ENCODE measurements around the gene NBPF11. TPM values are rescaled to one million over a fixed set of nuclear protein-coding genes. Genes with fewer than 3 reads are reported as not detected.
A peak's percentile ranks its signal among the peaks of the same experiment; 100 is the strongest.
"Not testable (repeated sequence)": the region's sequence is repeated elsewhere in the genome, so short reads cannot be mapped to it uniquely, and the experiment has no call there.

Gene NBPF11
- polyA plus RNA-seq, 5 donors, result 24.6 to 41.0 (median 35.1) TPM

- DNase-seq, result not testable (repeated sequence)
These were observed 2.1 kb downstream of the NBPF11 start for GRCh38 chr1:148150014-148150413.

DNA sequence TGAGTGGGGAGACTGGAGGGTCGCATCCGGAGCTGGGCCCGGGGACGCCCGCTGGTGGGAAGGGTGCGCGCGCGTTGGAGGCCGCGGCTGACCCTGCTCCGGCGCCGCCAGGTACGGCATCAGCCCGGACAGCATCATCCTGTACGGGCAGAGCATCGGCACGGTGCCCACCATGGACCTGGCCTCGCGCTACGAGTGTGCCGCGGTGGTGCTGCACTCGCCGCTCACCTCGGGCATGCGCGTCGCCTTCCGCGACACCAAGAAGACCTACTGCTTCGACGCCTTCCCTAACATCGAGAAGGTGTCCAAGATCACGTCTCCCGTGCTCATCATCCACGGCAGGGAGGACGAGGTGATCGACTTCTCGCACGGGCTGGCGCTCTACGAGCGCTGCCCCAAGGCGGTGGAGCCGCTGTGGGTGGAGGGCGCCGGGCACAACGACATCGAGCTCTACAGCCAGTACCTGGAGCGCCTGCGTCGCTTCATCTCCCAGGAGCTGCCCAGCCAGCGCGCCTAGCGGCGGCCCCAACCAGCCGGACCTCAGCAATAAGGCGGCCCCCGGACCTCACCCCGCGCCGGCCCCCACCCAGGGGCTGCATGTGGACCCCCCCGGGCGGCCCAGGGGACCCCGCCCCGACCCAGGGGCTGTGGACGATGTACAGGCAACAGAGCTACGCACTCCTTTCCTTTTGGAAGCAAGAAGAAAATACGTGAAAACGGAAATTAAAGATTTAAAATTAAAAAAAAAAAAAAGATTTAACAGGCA lies 2.8 kb downstream of the NBPF11 start:
- DNase-seq, result not testable (repeated sequence)

GRCh38 chr1:148147052-148147838 lies 4.8 kb downstream of the NBPF11 start:
- DNase-seq, result not testable (repeated sequence)

DNA sequence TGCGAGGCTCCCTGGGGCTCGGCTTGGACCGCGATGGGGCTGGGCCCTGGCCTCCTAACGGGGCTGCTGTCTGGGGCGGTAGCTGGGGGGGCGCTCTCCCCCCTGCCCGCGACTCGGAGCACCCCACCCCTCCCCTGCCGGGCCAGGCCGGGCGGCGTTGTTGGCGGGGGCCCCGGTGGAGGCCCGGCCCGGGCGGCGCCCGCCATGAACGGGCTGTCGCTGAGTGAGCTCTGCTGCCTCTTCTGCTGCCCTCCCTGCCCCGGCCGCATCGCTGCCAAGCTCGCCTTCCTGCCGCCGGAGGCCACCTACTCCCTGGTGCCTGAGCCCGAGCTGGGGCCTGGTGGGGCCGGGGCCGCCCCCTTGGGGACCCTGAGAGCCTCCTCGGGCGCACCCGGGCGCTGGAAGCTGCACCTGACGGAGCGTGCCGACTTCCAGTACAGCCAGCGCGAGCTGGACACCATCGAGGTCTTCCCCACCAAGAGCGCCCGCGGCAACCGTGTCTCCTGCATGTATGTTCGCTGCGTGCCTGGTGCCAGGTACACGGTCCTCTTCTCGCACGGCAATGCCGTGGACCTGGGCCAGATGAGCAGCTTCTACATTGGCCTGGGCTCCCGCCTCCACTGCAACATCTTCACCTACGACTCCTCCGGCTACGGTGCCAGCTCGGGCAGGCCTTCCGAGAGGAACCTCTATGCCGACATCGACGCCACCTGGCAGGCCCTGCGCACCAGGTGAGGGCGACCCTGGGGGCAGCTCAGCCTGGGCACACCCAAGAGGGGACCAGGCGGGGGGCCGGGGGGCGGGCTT lies 5.7 kb downstream of the NBPF11 start:
- DNase-seq, result not testable (repeated sequence)

DNA sequence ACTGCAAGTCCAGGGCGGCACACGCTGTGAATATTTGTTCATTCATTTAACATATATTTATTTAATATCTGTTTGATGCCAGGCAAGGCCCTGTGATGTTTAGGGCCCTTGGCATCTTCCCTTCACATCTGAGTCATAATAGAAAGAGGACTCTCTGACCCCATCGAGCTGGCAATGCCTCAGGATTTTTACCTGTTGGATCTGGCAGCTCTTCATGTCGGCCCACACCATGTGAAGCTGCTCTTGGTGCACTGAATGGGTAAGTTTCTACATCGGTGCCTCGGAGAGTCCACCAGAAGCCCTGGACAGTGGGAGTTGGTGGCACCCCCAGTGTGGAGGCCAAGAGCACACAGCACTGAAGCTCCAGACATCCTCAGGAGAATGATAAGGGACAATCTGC lies 8.9 kb downstream of the NBPF11 start:
- not testable (repeated sequence) for DNase-seq

- not testable (repeated sequence) for DNase-seq
These were observed 10.1 kb downstream of the NBPF11 start for GRCh38 chr1:148141936-148142335.

- DNase-seq, result not testable (repeated sequence)
These were observed 13.5 kb downstream of the NBPF11 start for GRCh38 chr1:148138606-148139005.

- not testable (repeated sequence) for DNase-seq
These were observed 29.7 kb downstream of the NBPF11 start for GRCh38 chr1:148122341-148122740.

GRCh38 chr1:148120395-148120794 lies 31.7 kb downstream of the NBPF11 start:
- peak in 1 of 2 donors; percentile 0 for DNase-seq

DNA sequence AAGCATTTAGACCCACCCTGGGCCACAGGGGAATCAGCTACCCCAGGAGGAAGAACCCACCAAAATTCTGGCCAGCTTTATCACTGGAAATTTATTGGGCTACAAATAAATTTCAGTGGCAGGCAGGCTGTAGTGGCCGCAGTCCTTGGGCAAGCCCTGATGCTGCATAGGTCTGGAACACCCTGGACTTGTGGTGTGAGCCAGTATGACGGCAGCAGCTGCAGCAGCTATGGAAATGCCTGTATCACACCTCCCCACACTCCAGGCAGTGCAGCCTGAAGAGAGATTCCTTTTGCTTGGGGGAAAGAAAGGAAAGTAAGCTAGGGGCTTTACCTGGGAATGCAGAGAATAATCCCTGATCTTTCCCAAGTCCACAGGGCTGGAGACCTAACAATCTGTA lies 56.3 kb downstream of the NBPF11 start:
- DNase-seq, result not testable (repeated sequence)

GRCh38 chr1:148086196-148086595 lies 65.9 kb downstream of the NBPF11 start:
- DNase-seq, result not testable (repeated sequence)

- not testable (repeated sequence) for DNase-seq
These were observed 70.9 kb downstream of the NBPF11 start for GRCh38 chr1:148081205-148081604.

DNA sequence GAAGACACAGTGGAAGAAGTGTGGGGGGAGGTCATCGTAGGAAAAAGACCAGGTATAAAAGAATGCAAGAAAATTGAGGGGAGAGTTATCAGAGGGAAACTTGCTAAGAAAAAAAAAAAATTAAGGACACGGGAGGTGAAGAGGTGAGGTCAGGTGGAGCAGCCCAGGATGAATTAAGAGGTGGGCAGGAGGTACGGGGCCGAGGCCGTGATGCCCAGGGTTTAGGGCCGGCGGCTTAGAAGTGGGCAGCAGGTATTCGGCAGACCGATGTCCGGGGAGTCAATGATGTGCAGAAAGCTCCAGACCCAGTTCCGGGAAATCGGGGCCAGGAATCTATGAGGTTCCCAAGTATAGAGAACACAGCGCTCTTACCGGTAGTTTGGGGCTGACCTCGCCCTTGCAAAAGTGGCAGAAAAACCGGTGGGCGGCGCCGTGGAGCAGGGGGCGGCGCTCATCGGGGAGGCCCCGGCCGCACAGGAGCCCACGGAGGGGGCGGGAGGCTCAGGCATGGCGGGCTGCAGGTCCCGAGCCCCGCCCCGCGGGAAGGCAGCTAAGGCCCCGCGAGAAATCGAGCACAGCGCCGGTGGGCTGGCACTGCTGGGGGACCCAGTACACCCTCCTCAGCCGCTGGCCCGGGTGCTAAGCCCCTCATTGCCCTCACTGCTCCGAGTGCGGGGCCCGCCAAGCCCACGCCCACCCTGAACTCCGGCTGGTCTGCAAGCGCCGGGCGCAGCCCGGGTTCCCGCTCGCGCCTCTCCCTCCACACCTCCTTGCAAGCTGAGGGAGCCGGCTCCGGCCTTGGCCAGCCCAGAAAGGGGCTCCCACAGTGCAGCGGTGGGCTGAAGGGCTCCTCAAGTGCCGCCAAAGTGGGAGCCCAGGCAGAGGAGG lies 73.2 kb downstream of the NBPF11 start:
- not testable (repeated sequence) for DNase-seq

DNA sequence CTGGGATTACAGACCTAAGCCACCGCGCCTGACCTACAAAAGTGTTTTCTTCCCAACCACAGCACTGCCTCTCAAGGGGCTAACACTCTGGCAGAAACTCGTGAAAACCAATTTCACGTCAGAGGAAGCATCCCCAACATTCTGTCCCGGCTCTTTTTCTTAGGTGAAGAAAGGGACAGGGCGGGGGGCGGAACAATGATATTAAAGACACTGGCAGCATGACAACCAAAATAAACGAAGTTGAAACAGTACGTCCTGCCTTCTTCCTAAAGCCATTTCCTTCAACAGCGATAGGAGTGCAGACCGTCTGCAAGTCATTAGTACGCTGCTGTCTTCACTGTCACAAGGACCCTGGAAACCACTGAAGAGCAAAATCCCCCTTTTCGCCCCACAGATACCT lies 74.0 kb downstream of the NBPF11 start:
- not testable (repeated sequence) for DNase-seq

DNA sequence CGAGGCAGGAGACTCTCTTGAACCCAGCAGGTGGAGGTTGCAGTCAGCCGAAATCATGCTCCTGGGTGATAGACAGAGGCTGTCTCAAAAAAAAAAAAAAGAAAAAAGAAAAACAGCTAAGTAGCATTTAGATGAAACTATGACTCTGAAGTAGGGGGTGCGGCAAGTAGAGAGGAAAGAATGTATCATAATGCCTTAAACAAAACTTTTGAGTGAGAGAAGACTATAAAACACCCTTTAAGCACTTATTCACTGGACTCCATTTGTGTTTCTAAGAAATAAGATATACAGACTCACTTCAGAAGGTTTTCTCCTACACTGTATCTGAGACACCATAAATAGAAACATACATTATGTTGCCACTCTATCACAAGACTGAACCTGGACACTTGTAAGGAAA lies 74.6 kb downstream of the NBPF11 start:
- not testable (repeated sequence) for DNase-seq

- DNase-seq, result not testable (repeated sequence)
These were observed 78.7 kb downstream of the NBPF11 start for GRCh38 chr1:148073392-148073791.

DNA sequence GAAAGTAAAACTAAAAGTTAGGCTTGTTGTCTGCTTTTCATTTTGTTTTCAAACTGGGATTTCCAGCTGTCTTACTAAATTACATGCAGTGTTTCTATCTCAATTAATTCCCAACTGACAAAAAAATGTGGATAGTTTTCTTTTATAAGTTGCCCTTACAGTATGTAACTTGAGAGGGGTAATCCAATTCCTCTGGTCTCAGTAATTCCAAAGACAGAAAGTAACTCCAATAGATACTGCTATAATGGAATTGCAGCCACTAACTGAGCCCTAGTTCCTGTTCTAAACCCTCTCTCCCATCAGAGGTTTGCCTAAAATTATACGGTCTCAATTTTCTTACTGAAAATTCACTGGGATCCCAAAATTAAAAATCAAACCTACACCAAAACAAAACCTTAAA lies 83.5 kb downstream of the NBPF11 start:
- DNase-seq, result not testable (repeated sequence)

DNA sequence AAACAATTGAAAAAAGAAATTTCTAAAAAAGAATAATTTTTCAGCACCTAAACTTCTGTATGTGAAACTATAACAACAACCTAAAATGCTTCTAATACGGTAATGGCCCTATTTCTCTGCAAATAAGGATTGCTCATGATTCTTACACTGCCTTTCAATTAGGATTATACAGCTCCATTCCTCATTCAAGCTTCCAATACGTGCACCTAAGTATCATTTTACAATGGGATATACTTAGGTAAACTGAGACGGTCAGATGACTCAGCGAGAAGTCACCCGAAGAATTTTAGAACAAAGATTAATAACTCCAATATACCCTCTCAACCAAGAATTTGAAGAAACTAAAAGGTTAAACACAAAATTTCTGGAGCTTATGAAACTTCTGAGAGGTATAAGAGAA lies 83.9 kb downstream of the NBPF11 start:
- DNase-seq, result not testable (repeated sequence)

DNA sequence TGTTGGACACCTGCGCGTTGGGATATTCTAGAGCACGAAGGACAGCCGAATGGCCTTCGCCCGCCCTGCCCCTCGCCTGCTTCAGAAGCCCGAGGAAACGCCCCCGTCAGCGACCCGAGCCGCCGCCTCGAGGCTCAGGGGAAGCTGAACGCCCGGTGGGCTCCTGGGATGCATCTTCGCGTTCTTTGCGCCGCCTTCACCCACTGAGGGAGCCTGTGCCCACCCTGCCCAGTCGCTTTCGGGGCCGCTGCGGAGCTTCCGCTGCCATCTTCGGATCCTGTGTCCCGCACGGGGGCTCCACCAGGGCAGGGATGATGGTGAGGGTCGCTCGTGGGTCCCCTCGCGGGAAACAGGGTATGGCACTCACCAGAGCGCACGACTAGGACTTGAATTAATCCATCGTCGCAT lies 91.8 kb downstream of the NBPF11 start:
- DNase-seq, result not testable (repeated sequence)

DNA sequence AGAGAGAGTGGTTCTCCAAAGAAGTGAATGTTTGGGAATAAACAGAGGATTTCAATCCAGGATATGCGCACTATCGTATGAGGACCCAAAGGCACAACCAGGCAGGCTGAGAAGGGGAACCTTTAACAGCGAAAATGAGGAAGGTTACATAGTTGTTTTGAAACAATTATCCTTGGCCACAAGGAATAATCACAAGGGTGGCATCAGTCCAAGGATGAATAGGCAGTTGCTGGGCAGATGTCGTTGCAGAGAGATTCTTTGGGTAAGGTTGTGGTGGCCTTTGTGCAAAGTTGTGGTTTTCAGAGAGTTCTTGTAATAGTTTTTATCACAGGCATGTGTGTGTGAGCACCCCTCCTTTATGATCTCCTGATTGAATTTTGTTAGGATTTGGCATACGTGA lies 94.7 kb downstream of the NBPF11 start:
- DNase-seq, result not testable (repeated sequence)
